Spinal cord (tissue), 10 donors: ENCODE results near the gene FARP1. TPM values are rescaled to one million over a fixed set of nuclear protein-coding genes. Genes with fewer than 3 reads are reported as not detected.
A peak's percentile ranks its signal among the peaks of the same experiment; 100 is the strongest.

Source experiments
- DNase-seq, 6 donors: peaks; one replicate each; pipeline versions ENCODE4 v3.0.0 to v3.0.0-alpha.2; 2013 to 2015; ENCODE audit warnings: low spot score in 6 of 6, low read depth in 4 of 6
- H3K27ac ChIP-seq: one replicate; pipeline ENCODE4 v1.5.1; 2013; ENCODE audit warnings: low read depth, low read length, control low read depth
- H3K27me3 ChIP-seq: one replicate; pipeline ENCODE4 v1.6.1; 2013; ENCODE audit warnings: low read length; ENCODE audit not compliant: control insufficient read depth, insufficient read depth
- H3K36me3 ChIP-seq: one replicate; pipeline ENCODE4 v1.6.1; 2013; ENCODE audit warnings: low read length; ENCODE audit not compliant: control insufficient read depth, insufficient read depth
- H3K4me1 ChIP-seq: one replicate; pipeline ENCODE4 v1.6.1; 2013; ENCODE audit warnings: low read length; ENCODE audit not compliant: control insufficient read depth, insufficient read depth
- H3K4me3 ChIP-seq: one replicate; pipeline ENCODE4 v1.5.1; 2013; ENCODE audit warnings: low read depth, low read length, control low read depth
- H3K9me3 ChIP-seq: one replicate; pipeline ENCODE4 v1.6.1; 2013; ENCODE audit warnings: low read length; ENCODE audit not compliant: control insufficient read depth, insufficient read depth
- WGBS: methylation state at CpG from one replicate; pipeline ENCODE4 v1.1.5; 2013; ENCODE audit warnings: missing lambda C conversion rate; ENCODE audit not compliant: insufficient coverage; 5-methylcytosine and 5-hydroxymethylcytosine counted together
- polyA plus RNA-seq, 2 donors: library from polyadenylated mRNA; unstranded; fragments of 120-200 nt; gene quantifications; one replicate each; pipeline ENCODE4 v1.2.1, GENCODE V29; 2013; ENCODE audit not compliant: insufficient read length in 2 of 2
- total RNA-seq, 2 donors: library from RNA; depleted of rRNA in 1 of 2; stranded (reverse); fragments of 120-200 nt in 1 of 2; fragments of >200 nt in 1 of 2; gene quantifications; one replicate each; pipeline versions ENCODE4 v1.2.3 to v1.2.4, GENCODE V29; 2013 to 2014
- donor health status: healthy.

The FARP1 gene
- total and polyA plus RNA-seq, 4 donors = 44.0 to 134 (median 90.5) TPM

DNA sequence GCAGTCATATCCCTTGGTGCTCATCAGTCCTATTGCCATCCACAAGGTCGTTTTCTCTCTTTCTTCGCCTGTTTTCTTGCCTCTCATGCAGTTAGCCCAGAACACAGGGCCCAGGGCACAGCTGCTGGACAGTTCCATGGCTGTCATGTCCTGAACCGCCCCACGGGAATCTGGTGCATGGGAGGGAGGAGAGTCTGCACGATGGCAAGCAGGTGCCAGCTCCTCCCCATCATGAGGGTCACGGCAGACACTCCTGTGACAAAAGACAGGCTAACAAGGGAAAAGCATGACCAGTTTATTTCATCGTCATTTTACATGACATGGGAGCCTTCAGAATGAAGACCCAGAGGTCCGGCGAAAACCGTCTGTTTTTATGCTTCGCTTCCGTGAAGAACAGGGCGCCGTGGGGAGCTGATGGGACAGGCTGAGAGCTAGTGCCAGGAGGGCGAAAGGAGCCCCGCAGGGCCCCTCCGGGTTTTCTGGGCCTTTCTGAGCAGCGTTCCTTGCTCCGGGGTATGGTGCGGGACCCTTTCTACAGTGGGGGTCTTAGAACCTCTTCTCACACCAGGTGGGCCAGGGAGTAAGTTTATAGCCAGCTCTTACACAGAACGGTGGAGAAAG, 298.3 kb downstream of the FARP1 start:
- Histone ChIP-seq H3K27ac (no peak overlapping the region), H3K27me3 (no peaks in the 10 kb centered on the region), H3K36me3 (peaks cover 84% of the 10 kb centered on the region), H3K9me3 (no peaks in the 10 kb centered on the region), H3K4me3 (no peak overlapping the region), H3K4me1 (peaks cover 25% of the 10 kb centered on the region)
- WGBS = 87% methylated on average over 21 of the region's 21 CpGs
- no peak for DNase-seq

DNA sequence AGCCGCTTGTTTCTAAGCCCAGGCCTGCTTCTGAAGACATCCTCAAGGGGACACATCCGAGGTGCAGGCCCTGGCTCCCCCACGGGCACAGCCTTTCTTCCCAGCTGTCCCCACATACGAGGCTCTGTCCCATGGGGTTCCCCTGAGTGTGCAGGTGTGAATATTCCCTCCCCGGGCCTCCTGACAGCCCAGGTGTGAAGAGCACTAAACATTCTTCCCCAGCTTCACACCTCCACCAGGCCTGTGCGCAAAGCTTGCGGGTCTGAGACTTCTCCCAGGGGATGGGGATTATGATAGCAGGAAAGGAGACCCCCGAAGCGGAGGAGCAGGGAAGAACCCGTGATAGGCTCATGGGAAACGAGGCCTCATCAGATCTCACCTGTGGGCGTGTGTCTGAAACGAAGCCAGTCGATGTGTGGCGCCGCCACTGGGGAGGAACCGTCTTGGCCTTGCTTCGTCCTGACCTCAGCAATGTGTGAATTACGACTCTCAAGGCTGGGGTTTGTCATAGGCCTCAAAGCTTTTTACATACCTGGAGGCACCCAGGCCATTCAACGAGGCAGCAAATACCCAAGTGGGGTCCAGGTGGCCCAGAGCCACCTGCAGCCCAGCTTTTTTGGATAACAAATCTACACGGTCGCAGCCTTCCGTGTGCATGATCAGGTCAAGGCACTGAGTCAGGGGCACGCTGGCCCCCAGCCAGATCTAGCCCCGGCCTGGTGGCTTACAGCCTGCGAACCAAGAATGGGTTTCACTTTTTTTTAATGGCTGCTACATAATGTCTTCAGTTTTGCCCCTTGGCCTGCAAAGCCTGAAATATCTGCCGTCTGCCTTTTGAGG, 299.7 kb downstream of the FARP1 start:
- H3K9me3 ChIP-seq = no peaks in the 10 kb centered on the region
- no peaks in the 10 kb centered on the region for H3K27me3 ChIP-seq
- peaks cover 95% of the 10 kb centered on the region for H3K36me3 ChIP-seq
- peaks cover 19% of the 10 kb centered on the region for H3K4me1 ChIP-seq
- 78% methylated on average over 25 of the region's 27 CpGs for WGBS
- no peak overlapping the region for H3K27ac ChIP-seq
- H3K4me3 ChIP-seq = no peak overlapping the region
- DNase-seq = no peak

DNA sequence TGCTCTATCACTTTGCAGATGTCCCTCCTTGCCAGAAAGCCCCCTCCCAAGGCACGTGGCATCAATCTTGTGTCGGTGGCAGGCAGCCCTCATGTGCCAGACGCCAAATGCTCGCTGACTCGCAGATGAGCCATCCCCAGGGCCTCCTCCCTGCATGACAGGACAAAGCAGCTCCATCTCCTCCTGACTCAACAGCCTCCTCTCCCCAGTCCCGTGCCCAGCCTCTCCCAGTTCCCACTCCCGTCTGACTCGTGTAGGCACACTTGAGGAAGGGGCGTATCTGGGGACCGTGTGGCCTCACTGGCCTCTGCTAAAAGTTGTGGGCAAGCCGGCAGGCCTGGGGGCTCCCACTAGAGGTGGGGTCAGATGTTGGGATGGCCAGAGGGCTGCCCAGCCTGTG, 300.4 kb downstream of the FARP1 start:
- peak in 1 of 6 donors; percentile 51 for DNase-seq
- Histone ChIP-seq H3K27ac (no peak overlapping the region), H3K36me3 (peaks cover 96% of the 10 kb centered on the region), H3K4me3 (no peak overlapping the region), H3K9me3 (no peaks in the 10 kb centered on the region), H3K27me3 (no peaks in the 10 kb centered on the region), H3K4me1 (peaks cover 25% of the 10 kb centered on the region)
- WGBS = 53% methylated on average over 11 of the region's 11 CpGs

DNA sequence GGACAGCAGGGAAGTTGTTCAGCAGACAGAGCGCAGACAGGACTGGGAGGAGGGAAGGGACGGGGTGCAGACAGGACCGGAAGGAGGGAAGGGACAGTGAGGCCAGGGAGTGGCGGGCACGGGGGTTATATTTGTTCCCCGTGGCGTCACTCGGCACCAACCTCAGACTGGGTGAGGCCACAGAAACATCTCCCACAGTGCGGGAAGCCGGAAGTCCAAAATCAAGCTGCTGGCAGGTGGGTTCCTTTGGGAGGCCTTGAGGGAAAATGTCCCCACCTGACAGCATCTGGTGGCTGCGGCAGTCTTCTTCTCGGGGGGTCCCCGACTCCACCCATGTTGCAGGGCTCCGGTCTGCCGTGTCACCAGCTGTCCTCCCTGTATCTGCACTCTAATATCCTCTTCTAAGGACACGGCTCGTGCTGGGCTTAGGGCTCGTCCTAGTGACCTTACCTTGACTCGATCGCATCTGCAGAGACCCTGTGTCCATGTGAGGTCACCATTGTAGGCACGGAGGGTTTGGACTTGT, 301.0 kb downstream of the FARP1 start:
- Histone ChIP-seq H3K9me3 (no peaks in the 10 kb centered on the region), H3K27me3 (no peaks in the 10 kb centered on the region), H3K4me1 (peaks cover 26% of the 10 kb centered on the region), H3K4me3 (no peak overlapping the region), H3K36me3 (peaks cover 92% of the 10 kb centered on the region), H3K27ac (no peak overlapping the region)
- WGBS = 89% methylated on average over 17 of the region's 21 CpGs
- no peak for DNase-seq

DNA sequence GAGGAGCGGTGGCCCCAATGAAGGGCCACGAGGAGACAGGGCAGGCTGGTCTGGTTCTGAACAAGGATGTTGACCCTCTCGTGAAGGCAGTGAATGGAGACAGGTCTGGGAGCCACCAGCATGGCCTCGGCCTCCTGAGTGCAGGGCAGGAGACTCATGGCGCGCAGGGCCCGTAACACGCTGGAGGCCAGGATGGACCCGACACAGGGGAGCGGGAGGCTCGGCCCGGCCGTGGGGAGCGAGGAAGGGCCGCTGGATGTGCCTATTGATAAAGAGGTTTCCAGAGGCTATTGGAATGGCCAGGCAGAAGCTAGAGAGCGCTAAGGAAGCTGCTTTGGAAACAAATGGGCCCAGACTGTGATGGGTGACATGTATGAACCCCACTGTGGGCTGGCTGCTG, 301.5 kb downstream of the FARP1 start:
- no peak overlapping the region for H3K27ac ChIP-seq
- H3K4me3 ChIP-seq = no peak overlapping the region
- H3K4me1 ChIP-seq = peaks cover 31% of the 10 kb centered on the region
- no peak for DNase-seq
- H3K27me3 ChIP-seq = no peaks in the 10 kb centered on the region
- WGBS = 94% methylated on average over 15 of the region's 16 CpGs
- peaks cover 92% of the 10 kb centered on the region for H3K36me3 ChIP-seq
- no peaks in the 10 kb centered on the region for H3K9me3 ChIP-seq

DNA sequence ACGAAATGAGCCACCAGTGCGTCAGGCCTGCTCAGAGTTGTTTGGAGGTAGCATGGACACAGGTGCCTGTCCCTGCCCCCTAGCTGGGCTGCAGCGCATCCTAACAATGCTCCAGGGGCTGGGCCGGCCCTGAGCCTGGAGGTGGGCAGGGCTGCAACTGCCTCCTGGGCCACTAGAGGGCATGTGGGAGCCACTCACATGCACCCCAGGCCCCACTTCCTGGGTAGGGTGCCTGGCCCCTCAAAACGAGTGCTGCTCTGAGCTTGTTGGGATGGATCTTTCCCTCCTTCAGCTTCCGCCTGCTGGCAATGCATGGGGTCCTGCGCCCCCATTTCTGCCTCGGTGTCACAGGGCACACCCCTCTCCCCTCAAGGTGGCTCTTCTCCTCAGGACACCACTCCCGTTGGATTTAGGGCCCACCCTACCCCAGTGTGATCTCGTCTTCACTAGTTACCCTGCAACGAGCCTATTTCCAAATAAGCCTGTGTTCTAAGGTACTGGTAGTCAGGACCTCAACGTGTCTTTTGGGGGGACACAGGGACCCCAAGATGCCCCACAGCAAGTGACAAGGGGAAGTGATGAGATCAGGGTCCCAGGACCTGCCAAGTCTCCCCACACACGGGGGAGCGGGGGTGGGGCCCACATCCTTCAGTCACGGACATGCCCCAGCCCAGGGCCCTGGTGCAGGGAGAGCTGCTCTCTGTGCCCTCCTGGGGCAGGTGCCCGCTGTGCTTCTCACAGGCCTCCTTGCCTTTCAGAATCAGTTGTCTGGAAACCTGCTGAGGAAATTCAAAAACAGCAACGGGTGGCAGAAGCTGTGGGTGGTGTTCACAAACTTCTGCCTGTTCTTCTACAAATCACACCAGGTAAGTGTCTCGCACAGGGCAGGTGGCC, 302.7 kb downstream of the FARP1 start:
- Histone ChIP-seq H3K27me3 (no peaks in the 10 kb centered on the region), H3K9me3 (no peaks in the 10 kb centered on the region), H3K4me3 (no peak overlapping the region), H3K36me3 (peaks cover 88% of the 10 kb centered on the region), H3K4me1 (peaks cover 42% of the 10 kb centered on the region), H3K27ac (no peak overlapping the region)
- 39% methylated on average over 18 of the region's 18 CpGs for WGBS
- peak in 2 of 6 donors; percentile 76 to 77 for DNase-seq

DNA sequence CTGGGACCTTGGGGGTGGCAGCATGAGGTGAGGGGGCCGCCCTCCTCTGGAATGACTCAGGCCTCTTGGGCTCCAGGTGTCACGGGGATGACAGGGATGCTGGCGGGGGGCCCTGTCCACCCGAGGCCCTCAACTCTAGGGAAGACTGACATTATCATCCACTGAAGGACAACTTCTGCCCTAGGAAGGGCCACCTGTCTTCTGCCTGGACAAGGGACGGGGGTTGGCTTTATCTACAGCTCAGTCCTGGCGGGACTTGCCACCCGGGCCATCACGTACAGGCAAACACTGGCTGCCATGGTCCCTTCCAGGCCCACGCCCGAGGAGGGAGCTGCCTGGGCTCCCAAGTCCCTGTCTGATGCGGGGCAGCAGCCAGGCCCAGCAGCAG, 303.3 kb downstream of the FARP1 start:
- peaks cover 49% of the 10 kb centered on the region for H3K4me1 ChIP-seq

DNA sequence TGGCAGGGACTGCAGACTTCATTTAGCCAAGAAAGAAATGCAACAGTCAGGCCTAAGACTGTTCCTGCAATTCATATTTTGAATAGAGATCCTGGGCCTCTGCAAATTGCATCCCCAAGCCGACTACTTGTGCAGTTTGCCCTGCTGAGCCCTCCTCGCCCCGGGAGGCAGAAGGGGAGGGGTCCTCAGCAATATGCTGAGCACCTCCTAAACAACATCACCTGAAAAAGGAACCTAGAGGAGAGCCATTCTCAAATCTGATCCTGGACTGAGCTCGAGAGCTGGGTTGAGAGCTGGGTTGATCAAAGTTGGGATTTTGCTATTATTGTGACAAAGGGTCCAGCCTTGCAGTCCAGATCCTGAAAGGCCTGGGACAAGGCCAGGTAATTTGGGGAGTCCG, 304.2 kb downstream of the FARP1 start:
- Histone ChIP-seq H3K27ac (no peak overlapping the region), H3K27me3 (no peaks in the 10 kb centered on the region), H3K9me3 (no peaks in the 10 kb centered on the region), H3K4me3 (no peak overlapping the region), H3K4me1 (peaks cover 54% of the 10 kb centered on the region), H3K36me3 (peaks cover 78% of the 10 kb centered on the region)
- no peak for DNase-seq
- 93% methylated on average over 1 of the region's 5 CpGs for WGBS

More for the DNA sequence above, 303.3 kb downstream of the FARP1 start:
- H3K36me3 ChIP-seq = peaks cover 82% of the 10 kb centered on the region
- 91% methylated on average over 11 of the region's 11 CpGs for WGBS
- no peak for DNase-seq
- H3K27me3 ChIP-seq = no peaks in the 10 kb centered on the region
- no peak overlapping the region for H3K27ac ChIP-seq
- no peaks in the 10 kb centered on the region for H3K9me3 ChIP-seq
- no peak overlapping the region for H3K4me3 ChIP-seq

DNA sequence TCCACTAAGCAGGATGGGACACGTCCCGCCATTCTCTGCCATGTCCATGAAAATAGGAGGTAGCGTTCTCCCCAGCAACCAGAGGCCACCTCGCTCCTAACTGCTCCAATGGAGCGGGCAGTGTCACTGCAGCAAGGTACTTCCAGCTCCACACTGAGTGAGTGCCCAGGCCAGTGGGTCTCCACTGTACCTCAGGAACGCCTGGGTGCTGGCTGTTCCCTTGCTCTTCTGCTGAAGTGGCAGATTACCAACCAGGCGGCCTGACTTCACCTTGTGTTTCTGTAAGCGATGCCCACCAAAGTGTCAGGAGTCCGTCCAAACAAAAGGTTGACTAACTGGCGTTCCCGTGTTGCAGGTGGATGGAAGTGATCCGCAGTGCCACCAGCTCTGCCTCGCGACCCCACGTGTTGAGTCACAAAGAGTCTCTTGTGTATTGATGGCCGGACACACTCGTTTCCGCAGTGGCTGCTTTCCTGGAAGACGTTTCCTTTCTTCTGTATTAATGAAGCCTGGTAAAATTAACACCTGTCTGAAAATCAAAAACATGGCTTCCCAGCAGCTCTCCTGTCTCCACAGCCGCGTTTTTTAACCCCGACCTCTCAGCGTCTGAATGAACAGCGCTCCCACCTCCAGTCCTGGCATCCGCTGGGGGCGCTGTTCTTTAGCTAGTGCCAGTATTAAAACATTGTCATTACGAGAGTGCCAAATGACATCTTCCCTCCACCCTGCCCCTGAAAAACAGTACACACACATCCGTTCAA, 305.2 kb downstream of the FARP1 start:
- Histone ChIP-seq H3K36me3 (peaks cover 71% of the 10 kb centered on the region), H3K4me3 (no peak overlapping the region), H3K27ac (no peak overlapping the region), H3K27me3 (no peaks in the 10 kb centered on the region), H3K4me1 (peaks cover 52% of the 10 kb centered on the region), H3K9me3 (no peaks in the 10 kb centered on the region)
- DNase-seq = peak in 4 of 6 donors; percentile 56 to 84 (median 70)
- 54% methylated on average over 28 of the region's 28 CpGs for WGBS
